Right lobe of liver (tissue), 6 donors: Measurements from ENCODE around the gene UQCC5. TPM values are rescaled to one million over a fixed set of nuclear protein-coding genes. Genes with fewer than 3 reads are reported as not detected.

Experiments
- ATAC-seq, 4 donors: fragments of 200-7000 bp; cut with Tn5 transposase; one replicate each; pipeline ENCODE4 v1.9.1; 2020; ENCODE audit warnings: mild to moderate bottlenecking in 4 of 4, moderate library complexity in 4 of 4
- DNase-seq, 3 donors: peaks; one replicate each; pipeline ENCODE4 v3.0.0-alpha.2; 2020
- H3K27ac ChIP-seq, 3 donors: fragments of 200-600 bp; one replicate each; pipeline ENCODE4 v1.8.0; 2022
- H3K27me3 ChIP-seq, 2 donors: fragments of 200-600 bp; one replicate each; pipeline ENCODE4 v1.8.0; 2022
- H3K36me3 ChIP-seq, 4 donors: fragments of 200-600 bp; sonication (generic) in 1 of 4; one replicate each; pipeline versions ENCODE4 v1.5.1 to v1.8.0; 2017 to 2022; ENCODE audit warnings: control low read depth in 1 of 4
- H3K4me1 ChIP-seq, 4 donors: fragments of 200-600 bp; sonication (generic) in 1 of 4; one replicate each; pipeline versions ENCODE4 v1.5.1 to v1.8.0; 2017 to 2022; ENCODE audit warnings: control low read depth in 1 of 4
- H3K4me3 ChIP-seq, 3 donors: fragments of 200-600 bp; one replicate each; pipeline ENCODE4 v1.8.0; 2022
- H3K9me3 ChIP-seq, 4 donors: fragments of 200-600 bp; sonication (generic) in 1 of 4; one replicate each; pipeline versions ENCODE4 v1.5.1 to v1.8.0; 2017 to 2022; ENCODE audit warnings: control low read depth in 1 of 4
- CTCF ChIP-seq, 4 donors: fragments of 200-600 bp in 3 of 4; fragments of 450-650 bp in 1 of 4; IDR thresholded peaks; one replicate each; pipeline versions ENCODE4 v1.5.1 to v1.8.0; 2016 to 2022; ENCODE audit warnings: antibody characterized with exemption in 4 of 4, mild to moderate bottlenecking in 2 of 4
- POLR2A ChIP-seq: fragments of 450-650 bp; IDR thresholded peaks from one replicate; pipeline ENCODE4 v1.6.1; 2017; ENCODE audit warnings: antibody characterized with exemption, mild to moderate bottlenecking
- WGBS: methylation state at CpG from one replicate; pipeline ENCODE4 v1.1.6; 2018; ENCODE audit warnings: low coverage, low lambda C conversion rate; ENCODE audit not compliant: insufficient coverage; ENCODE audit errors: missing lambda C conversion rate; 5-methylcytosine and 5-hydroxymethylcytosine counted together
- intact Hi-C, 2 donors: fragments of 100-400 bp; cut with DNase I; formaldehyde crosslinking; loops; one replicate each; pipeline versions ENCODE4 v1.11.2 to v1.14.1; 2022
- total RNA-seq, 6 experiments: library from RNA; depleted of rRNA in 2 of 6; stranded (reverse); fragments of >200 nt in 2 of 6; fragmentation: NEBNext Ultra II Directional in 3 of 6; extraction: Animal tissue kit (Norgen Biotek cat#: 25700) in 3 of 6; gene quantifications; one replicate each; pipeline versions ENCODE4 v1.1.0 to v1.2.4, GENCODE V29; 2016 to 2023
- donor health status: DM: no; HTN: yes; CAD: no.
- donor health status: DM: no; HTN: no; CAD: no.
- donor health status: DM: no; HTN: no; CAD: no.
- donor health status: DM: no; HTN: yes; CAD: no.
- donor health status: DM: no; HTN: yes; CAD: no.

The UQCC5 gene
- total RNA-seq, 6 experiments from 2014 or later = 0.81 to 8.3 (median 4.3) TPM

- Histone ChIP-seq H3K36me3 (peaks cover 0 to 52% (median 17%) of the 10 kb centered on the region in 4 donors), H3K27me3 (no peaks in the 10 kb centered on the region), H3K4me1 (no peaks in the 10 kb centered on the region), H3K9me3 (no peaks in the 10 kb centered on the region), H3K4me3 (no peak overlapping the region), H3K27ac (no peak overlapping the region)
- no peak for ATAC-seq
- TF ChIP-seq CTCF (IDR thresholded peaks at IDR 0.05) = no peak
- TF ChIP-seq POLR2A = no peak
- WGBS = no CpG with 5 or more reads among the region's 18 CpGs
- intact Hi-C loops = loop anchor here in 1 of 2 donors (10.0 kb wide), 1 partner anchor 185 kb away; no protein-coding TSS in a partner anchor
- no peak for DNase-seq
These were observed 47.0 kb upstream of the UQCC5 start for GRCh38 chr3:52489453-52489852.

GRCh38 chr3:52490035-52490938, 46.1 kb upstream of the UQCC5 start:
- Histone ChIP-seq H3K4me1 (no peaks in the 10 kb centered on the region), H3K36me3 (peaks cover 0 to 52% (median 17%) of the 10 kb centered on the region in 4 donors), H3K27ac (no peak overlapping the region), H3K4me3 (no peak overlapping the region), H3K9me3 (no peaks in the 10 kb centered on the region), H3K27me3 (no peaks in the 10 kb centered on the region)
- no peak for TF ChIP-seq POLR2A
- TF ChIP-seq CTCF (IDR thresholded peaks at IDR 0.05) = no peak
- intact Hi-C loops = no loop called here
- ATAC-seq (peak in 2 of 4 donors; percentile 2 to 9), DNase-seq (no peak)
- 82% methylated on average over 4 of the region's 22 CpGs for WGBS

- Histone ChIP-seq H3K36me3 (peaks cover 0 to 49% (median 16%) of the 10 kb centered on the region in 4 donors), H3K27me3 (no peaks in the 10 kb centered on the region), H3K9me3 (no peaks in the 10 kb centered on the region), H3K27ac (peak overlapping the region in 2 of 3 donors; percentile 10 to 11), H3K4me1 (no peaks in the 10 kb centered on the region), H3K4me3 (no peak overlapping the region)
- peak; percentile 59 to 70 (median 65) for ATAC-seq
- peak in 1 of 3 donors; percentile 66 for DNase-seq
- TF ChIP-seq CTCF (IDR thresholded peaks at IDR 0.05) = no peak
- no peak for TF ChIP-seq POLR2A
- intact Hi-C loops = no loop called here
- 53% methylated on average over 4 of the region's 23 CpGs for WGBS
These were observed 45.4 kb upstream of the UQCC5 start for GRCh38 chr3:52490939-52491526.

GRCh38 chr3:52492059-52492458, 44.3 kb upstream of the UQCC5 start:
- Histone ChIP-seq H3K27ac (no peak overlapping the region), H3K27me3 (no peaks in the 10 kb centered on the region), H3K4me3 (no peak overlapping the region), H3K9me3 (no peaks in the 10 kb centered on the region), H3K36me3 (peaks cover 0 to 49% (median 16%) of the 10 kb centered on the region in 4 donors), H3K4me1 (no peaks in the 10 kb centered on the region)
- no peak for DNase-seq
- TF ChIP-seq POLR2A = no peak
- intact Hi-C loops = no loop called here
- no peak for ATAC-seq
- 88% methylated on average over 5 of the region's 21 CpGs for WGBS
